NCI-H1048 (cell line): ENCODE results near the gene DTX4.

ENCODE experiments used
- DNase-seq: peaks from one replicate; lab custom pipeline; 2025; lab: John Stamatoyannopoulos, UW

DTX4 gene

DNA sequence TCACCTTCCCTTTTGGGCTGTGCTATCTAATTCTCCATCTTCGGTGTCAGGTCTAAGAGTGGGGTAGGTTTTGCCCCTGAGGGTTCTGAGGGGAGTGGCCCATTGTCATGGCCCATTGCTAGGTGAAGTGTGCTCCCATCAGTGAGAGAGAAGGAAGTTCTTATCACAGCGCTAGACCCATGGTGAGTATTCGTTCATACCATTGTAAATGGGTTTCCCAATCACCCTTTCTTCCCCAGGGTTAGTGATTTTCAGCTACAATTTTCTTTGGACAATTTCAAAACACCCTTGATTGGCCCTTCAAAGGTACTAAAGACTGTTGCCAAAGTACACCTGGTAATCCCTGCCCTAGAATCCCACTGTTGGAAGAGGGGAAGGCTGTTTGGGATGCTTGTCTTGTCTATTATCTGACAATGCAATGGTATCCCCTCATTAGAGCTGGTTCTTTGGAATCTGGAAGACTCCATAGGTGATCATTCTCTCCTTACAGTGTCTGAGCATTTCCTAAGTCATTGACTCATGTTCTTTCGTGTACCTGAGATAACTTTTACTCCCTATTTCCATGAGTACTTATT, 20.6 kb downstream of the DTX4 start:
- no peak for DNase-seq

- DNase-seq, result no peak
These were observed 21.7 kb downstream of the DTX4 start for GRCh38 chr11:59193587-59194130.

- DNase-seq, result no peak
These were observed 23.7 kb downstream of the DTX4 start for GRCh38 chr11:59195586-59195985.

GRCh38 chr11:59196777-59197176, 24.8 kb downstream of the DTX4 start:
- DNase-seq, result no peak

GRCh38 chr11:59197991-59198390, 26.1 kb downstream of the DTX4 start:
- DNase-seq, result no peak

- no peak for DNase-seq
These were observed 26.8 kb downstream of the DTX4 start for GRCh38 chr11:59198726-59199125.

GRCh38 chr11:59199546-59200422, 27.9 kb downstream of the DTX4 start:
- no peak for DNase-seq

GRCh38 chr11:59200423-59200746, 28.5 kb downstream of the DTX4 start:
- no peak for DNase-seq

DNA sequence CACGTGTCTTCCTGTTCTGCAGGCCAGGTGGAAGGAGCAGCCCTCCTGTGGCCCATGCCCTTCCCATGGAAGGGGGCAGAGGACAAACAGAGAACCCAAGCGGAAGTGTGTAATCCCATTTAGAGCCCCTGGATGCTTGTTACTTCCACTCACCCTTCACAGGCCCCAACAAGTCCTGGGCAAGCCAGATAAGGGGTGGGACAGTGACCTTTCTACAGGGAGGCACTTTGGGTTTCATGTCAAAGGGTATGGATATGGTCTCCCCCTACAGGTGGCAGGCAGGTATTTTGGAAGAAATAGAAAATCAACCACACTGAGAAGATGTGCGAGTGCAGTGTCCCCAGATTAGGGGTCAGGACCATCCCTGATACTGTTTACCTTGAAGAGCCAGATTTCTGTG, 29.4 kb downstream of the DTX4 start:
- DNase-seq, result no peak

GRCh38 chr11:59204746-59205145, 32.8 kb downstream of the DTX4 start:
- no peak for DNase-seq

DNA sequence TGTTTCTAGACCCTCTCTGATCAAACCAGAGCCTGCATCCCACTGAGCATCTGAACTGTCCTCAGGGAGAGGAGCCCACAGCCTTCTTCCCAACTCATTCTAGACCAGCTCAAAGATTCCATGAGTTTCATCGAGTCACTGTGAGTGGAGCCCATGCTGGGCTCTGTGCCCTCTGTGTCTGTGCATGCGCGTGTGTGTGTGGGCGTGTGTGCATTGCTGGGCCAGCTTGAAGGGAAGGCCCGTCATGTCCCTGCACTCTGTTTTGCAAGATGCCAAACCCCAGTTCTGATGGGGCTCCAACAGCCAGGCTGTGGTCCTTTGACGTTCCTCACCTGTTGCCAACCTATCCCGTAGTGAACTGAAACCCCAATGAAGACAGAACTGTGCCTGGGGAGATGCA, 33.7 kb downstream of the DTX4 start:
- no peak for DNase-seq

DNA sequence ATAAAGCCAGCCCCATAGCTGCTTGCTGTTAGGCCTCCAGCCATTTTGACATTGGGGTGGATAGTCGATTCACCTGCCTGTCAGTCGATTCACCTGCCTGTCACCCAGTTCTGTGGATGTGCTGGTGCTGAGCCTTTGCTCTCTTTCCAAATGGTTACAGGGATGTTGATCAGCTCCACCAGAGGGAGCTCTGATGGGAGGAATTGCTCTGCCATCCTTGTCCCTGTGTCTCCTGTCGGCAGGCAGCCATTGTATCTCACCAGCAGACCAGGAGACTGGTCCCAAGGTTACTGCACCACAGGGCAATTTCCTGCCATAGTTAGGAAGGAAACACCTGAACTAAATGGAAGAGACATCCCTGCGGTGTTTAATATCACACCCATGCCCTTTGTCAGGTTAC, 34.7 kb downstream of the DTX4 start:
- DNase-seq, result no peak

DNA sequence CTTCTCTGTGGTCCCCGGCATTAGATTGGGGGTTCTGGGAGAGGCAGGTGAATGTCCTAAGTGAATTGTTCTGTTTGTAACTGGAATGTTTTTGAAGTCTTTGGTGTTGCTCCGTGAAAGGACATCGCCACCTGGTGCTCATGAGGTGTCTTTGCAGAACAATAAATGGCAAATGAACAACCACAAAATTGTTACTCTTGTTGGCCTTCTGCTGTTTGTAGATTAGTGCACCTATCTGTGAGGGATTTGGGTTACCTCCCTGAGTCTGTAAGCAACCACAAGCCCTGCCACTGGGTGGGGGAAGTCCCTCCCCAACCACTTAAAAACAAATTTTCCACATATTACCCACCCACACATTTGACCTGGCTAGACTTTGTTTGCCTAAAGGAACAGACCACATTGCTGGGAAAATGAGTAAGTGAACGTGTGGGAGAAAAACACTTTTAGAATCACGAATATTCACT, 36.1 kb downstream of the DTX4 start:
- DNase-seq, result peak; percentile 13

GRCh38 chr11:59208956-59209355, 37.0 kb downstream of the DTX4 start:
- no peak for DNase-seq

GRCh38 chr11:59212222-59212621, 40.3 kb downstream of the DTX4 start:
- DNase-seq, result no peak

- DNase-seq, result no peak
These were observed 41.1 kb downstream of the DTX4 start, which contains the start of gene MPEG1 for GRCh38 chr11:59212744-59213631. MPEG1 (minus strand) TSS chr11:59212927; CDS start chr11:59212865, 62 bp downstream.

DNA sequence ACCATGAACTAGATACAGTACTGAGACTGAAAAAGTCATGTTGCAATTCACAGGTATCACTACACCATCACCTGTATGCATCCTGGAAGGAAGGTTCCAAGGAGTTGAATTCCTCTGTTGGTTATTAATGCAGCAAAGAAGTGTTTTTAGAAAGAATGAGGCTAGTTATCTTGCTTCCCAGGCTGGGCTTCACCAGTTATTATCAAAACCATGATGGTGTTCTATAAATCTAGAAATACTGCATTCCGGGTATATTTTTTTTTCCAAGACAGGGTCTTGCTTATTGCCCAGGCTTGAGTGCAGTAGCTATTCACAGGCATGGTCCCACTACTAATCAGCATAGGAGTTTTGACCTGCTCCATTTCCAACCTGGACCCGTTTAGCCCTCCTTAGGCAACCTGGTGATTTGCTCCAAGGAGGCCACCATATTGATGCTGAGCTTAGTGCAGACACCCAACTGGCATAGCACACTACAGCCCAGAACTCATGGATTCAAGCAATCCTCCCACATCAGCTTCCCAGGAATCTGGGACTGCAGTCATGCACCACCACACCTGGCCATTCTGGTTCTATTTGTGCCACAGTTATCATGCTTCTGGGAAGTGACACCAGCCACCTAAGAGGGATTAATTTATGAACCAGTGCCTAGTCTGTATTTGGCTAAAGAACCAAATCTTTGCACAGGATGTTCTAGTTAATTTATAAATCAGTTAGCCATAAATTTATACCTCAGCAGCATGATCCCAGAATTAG, 42.4 kb downstream of the DTX4 start:
- DNase-seq, result no peak

GRCh38 chr11:59216641-59217564, 45.0 kb downstream of the DTX4 start:
- DNase-seq, result no peak

GRCh38 chr11:59218319-59218718, 46.4 kb downstream of the DTX4 start:
- no peak for DNase-seq

DNA sequence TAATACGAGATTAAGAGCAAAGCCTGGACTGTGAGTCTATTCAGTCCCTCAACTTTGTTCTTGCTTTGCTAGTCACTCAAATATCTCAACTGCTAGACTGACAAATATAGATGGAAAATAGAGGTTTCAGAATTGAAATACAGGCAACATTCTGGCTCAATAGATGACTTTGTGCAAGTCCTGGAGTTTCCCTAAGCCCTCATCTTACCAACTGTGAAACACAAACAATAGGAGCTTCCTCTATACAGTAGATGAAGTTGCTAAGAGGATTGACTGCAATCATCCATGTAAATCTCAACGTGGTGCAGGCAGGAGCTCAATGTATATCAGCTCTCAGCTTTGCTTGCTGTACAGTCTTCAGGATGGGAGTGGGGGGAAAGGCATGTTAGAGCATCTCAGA, 47.0 kb downstream of the DTX4 start:
- no peak for DNase-seq
